GM21723 (cell line): Measurements from ENCODE around the gene GSAP.

Source experiments
- ATAC-seq: cut with Tn5 transposase; IDR thresholded peaks from one replicate; pipeline ENCODE4 v1.9.1; 2021; ENCODE audit warnings: mild to moderate bottlenecking, moderate library complexity; ENCODE audit not compliant: unreplicated experiment

The GSAP gene

GRCh38 chr7:77329466-77330168 is 86.5 kb downstream of the GSAP start:
- peak; percentile 12 for ATAC-seq

GRCh38 chr7:77328669-77329068 is 87.5 kb downstream of the GSAP start:
- no peak for ATAC-seq

- no peak for ATAC-seq
These were observed 88.1 kb downstream of the GSAP start for GRCh38 chr7:77327932-77328628.

DNA sequence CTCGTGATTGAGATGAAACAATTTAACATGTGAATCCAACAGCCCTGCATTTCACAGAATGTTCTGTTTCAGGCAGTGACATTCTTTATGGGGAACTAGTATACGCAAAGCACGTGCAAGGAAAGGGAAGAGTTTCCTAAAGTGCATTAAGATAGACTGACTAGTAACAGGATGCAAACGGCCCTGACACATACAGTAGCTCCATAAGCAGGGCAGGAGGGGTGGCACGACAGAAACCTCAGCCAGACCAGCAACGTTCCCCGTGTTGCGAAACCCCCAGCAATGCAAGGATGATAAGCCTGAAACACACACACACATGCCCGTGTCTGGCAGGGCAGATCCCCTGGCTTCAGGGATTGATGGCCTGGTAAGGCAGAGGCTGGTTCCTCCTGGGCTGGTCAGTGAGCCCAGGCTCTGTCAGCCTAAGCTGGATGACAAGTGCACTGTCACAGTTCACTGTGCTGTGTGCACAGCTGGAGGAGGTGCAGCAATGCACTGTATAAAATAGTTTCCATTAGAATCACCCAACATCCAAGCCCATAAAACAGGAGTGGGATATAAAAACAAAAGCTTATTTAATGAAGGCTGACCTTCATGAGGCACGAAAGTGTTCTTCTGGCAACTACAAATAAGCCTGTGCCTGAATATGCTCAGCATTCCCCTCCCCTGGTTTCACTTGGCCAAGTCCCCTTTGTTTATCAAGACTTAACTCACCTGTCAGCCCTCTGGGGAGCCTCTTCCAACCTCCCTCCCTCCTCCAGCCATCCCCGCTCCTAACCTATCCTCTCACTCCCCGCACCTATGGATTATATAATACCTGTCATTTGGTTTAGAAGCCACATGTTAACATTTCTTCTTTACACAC is 88.8 kb downstream of the GSAP start:
- no peak for ATAC-seq

- no peak for ATAC-seq
These were observed 90.0 kb downstream of the GSAP start for GRCh38 chr7:77326131-77326530.

DNA sequence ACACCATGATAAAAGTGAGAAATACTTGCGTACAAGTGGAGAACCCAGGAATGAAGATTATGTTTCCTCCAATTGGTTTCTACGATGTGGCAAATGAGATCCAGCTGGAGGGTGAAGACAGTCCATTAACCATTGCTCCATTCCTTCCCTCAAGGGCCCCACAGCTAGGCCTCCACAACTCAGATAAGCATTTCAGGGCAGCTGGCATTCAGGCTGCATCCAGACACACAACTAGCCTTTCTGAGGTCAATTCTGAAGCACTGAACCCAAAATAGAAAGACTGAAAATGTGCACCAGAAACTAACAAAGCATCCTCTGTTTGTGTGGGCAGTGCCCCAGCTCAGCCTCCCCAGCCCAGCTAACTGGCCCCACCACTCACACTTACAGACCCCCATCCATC is 94.8 kb downstream of the GSAP start:
- no peak for ATAC-seq

DNA sequence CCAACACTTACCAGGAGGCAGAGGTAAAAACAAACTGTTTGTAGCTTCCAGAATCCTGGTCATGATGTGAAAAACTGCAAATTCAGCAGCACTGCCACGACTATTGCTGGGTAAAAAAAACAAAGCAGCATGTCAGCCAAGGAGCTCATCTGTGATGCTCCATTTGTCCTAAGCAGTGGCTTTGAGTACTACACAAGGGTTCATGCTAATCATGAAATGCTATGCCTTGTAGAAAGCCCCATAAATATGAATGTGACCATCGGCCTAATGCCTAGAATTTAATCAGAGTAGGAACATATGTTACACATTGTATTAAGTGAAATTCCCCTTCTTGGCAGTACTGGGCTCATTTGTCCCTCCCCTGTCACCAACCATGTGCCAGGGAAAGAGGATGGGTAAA is 95.4 kb downstream of the GSAP start:
- ATAC-seq, result no peak

DNA sequence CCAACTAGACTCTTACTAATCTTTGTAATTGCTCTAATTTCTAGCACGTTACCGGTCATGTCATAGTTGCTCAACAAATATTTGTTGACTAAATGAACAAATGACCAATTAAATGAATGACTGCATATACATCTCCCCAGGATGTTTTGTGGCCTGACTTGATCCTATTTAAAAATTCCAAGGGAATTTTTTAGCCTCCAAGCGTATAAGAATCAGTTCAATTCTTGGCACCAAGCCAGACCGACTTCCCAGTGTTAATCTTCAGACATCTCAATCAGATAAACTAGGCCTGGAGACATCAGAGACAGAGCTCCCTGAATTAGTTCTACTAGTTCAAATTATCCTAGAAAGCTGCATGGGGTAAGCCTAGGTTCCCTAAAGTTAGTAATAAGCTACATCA is 96.0 kb downstream of the GSAP start:
- no peak for ATAC-seq

- ATAC-seq, result no peak
These were observed 98.1 kb downstream of the GSAP start for GRCh38 chr7:77318019-77318418.

GRCh38 chr7:77316219-77316978 is 99.8 kb downstream of the GSAP start:
- no peak for ATAC-seq

GRCh38 chr7:77315182-77315591 is 101.0 kb downstream of the GSAP start:
- ATAC-seq, result no peak

DNA sequence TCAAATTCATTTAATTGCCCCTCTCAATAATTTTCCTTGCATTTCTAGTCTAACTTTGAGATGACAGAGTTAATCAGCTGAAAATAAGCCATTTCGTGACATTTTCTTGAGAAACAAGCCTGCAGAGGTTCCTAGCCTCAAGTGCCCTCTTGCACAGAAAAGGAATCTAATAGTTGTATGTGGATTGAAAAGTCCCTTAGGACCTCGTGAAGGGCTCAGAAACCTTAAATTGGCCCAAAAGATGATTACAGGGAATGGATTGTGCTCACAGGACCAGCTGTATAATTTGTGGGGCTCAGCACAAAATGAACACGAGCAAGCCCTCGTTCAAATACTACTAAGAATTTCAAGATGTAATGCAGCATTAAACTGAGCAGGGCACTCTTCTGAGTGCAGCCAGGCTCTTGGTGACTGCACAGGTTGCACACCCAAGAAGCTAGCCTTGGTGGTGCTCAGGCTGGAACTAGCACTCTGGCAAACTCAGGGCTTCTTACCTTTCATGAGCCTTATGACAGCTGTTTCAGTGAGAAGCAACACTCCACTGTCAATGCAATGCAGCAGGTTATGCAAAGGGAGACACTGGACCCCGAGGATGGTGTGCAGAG is 102.2 kb downstream of the GSAP start:
- no peak for ATAC-seq

DNA sequence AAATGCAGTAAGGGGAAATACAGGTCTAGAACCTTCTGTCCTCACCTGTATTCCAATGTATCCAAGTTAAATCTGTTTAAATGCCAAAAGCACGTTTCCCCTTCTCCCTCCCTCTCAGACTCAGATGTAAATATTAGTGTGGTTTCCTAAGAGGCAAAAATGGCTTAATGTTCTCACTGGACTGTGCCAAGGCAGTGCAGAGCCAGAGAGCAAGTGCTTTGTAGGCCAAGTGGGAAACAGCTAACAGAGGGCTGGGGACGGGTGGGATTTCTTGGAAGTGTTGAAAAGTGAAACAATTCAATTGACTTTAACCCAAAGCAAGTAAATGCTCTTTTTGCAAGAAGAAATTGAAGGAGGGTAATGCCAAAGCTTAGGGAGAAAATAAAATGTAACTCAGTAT is 103.1 kb downstream of the GSAP start:
- no peak for ATAC-seq

GRCh38 chr7:77310982-77311381 is 105.2 kb downstream of the GSAP start:
- no peak for ATAC-seq

- ATAC-seq, result no peak
These were observed 106.4 kb downstream of the GSAP start for GRCh38 chr7:77309714-77310220.

DNA sequence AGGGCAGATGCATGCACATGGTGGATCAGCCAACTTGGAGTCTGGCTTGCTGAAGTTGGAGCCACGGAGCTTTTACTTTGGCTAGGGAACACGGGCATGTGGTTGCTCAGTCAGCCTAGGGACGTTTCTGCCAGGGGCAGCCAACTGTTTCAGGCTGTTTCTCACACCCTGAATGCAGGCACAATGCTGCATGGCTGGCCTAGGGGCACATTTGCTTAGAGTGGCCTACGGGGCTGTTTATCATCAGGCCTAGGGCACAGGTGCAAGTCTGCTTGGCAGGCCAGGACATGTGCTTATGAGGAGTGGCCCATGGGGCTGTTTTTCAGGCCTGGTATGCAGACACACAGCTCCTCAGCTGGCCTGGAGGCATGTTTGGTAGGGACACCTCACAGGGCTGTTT is 107.4 kb downstream of the GSAP start:
- ATAC-seq, result no peak

- no peak for ATAC-seq
These were observed 109.7 kb downstream of the GSAP start for GRCh38 chr7:77306231-77307067.

DNA sequence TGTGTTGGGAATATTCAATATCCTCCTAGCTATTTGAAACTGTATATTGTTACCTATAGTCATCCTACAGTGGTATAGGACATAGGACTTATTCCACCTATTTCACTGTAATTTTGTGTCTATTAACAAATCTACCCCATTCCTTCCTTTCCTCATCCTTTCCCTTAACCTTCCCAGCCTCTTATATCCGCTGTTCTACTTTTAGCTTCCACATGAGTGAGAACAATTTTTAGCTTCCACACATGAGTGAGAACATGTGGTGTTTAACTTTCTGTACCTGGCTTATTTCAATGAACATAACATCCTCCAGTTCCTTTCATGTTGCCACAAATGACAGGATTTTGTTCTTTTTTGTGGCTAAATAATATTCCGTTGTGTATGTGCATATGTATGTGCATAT is 120.6 kb downstream of the GSAP start:
- no peak for ATAC-seq

DNA sequence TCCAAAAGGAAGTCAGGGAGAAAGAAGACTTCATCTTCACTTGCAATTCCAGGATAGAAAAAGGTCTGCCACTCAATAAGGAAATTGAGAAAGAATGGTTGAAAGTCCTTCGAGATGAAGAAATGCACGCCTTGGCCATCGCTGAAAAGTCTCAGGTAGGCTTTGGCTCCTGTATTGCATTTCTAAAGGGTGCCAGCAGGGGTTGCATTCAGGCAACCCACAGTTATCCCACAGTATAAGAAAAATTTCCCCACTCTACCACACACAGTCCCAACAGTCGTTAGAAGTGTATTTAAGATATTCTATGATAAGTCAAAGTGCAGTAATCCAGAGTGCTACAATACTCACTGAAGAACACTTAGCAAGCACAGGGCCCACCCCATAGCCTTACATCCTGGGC is 123.1 kb downstream of the GSAP start:
- ATAC-seq, result no peak

DNA sequence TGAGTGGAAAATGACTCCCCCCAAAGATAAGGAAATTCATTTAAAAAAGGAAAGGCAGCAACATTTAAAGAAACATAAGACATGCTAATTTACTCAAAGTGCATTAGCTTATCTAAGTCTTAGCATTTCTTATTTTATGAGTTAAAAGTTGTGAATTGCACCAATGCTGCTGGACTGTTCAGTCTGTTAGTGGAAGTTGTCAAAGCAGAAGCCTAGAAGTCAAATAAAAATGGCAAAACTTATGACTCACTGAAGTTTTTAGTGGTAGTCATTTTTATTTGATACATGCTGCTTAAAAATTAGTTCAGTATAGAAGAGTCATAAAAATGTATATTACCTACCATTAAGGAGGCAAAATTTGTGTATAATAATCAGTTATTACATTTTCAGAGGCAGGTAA is 125.7 kb downstream of the GSAP start:
- no peak for ATAC-seq
